GM18507 (cell line): ENCODE measurements around the gene GRK7.
A peak's percentile ranks its signal among the peaks of the same experiment; 100 is the strongest.
"Not testable (repeated sequence)": the region's sequence is repeated elsewhere in the genome, so short reads cannot be mapped to it uniquely, and the experiment has no call there.

ENCODE experiments used
- DNase-seq: peaks from one replicate; pipeline ENCODE4 v3.0.0; 2011; ENCODE audit warnings: low read depth; ENCODE audit not compliant: insufficient read length; ENCODE audit errors: extremely low spot score
- FAIRE-seq: peaks from 2 replicates; lab custom pipeline; 2011; peaks lifted over from hg19 to GRCh38; lab: Jason Lieb, UNC

GRK7 gene

DNA sequence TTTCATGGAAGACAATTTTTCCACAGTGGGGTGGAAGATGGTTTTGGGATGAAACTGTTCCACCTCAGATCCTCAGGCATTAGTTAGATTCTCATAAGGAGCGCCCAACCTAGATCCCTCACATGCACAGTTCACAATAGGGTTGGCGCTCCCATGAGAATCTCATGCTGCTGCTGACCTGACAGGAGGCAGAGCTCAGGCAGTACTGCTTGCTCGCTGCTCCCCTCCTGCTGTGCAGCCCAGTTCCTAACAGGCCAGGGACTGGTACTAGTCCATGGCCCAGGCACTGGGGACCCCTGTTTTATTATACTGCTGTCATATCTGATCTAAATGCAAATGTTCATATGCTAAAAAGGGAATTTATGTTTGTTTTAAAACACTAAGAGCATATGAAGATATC is 9.8 kb upstream of the GRK7 start:
- no peak for FAIRE-seq
- DNase-seq: no peak

- DNase-seq (no peak), FAIRE-seq (peak; percentile 29)
Measured at GRCh38 chr3:141754032-141754431, 9.2 kb upstream of the GRK7 start.

DNA sequence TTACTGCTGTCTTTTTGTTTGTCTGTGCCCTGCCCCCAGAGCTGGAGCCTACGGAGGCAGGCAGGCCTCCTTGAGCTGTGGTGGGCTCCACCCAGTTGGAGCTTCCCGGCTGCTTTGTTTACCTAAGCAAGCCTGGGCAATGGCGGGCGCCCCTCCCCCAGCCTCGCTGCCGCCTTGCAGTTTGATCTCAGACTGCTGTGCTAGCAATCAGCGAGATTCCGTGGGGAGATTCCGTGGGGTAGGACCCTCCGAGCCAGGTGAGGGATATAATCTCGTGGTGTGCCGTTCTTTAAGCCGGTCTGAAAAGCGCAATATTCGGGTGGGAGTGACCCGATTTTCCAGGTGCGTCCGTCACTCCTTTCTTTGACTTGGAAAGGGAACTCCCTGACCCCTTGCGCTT is 656 bp upstream of the GRK7 start:
- not testable (repeated sequence) for DNase-seq, FAIRE-seq

GRCh38 chr3:141764045-141764444 is 837 bp downstream of the GRK7 start:
- no peak for DNase-seq
- no peak for FAIRE-seq

GRCh38 chr3:141764465-141764864 is 1.3 kb downstream of the GRK7 start:
- DNase-seq (no peak), FAIRE-seq (no peak)

DNA sequence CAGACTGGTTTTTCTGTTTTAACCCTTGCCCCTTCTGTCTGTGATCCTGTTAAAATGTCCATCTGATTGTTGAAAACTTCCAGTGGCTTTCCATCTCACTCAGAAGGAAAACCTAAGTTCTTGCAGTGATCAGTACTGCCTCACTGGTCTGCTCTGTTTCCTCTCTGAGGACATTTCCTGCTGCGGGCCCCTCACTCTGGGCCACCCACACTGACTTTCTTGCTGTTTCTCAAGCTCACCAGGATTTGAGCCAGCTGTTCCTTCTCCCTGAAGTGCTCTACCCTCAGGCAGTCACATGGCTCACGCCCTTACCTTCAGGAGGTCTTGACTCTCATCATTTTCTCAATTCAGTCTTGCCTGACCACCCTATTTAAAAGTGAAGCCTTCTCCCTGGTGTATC is 1.8 kb downstream of the GRK7 start:
- no peak for DNase-seq
- FAIRE-seq: no peak

- FAIRE-seq: no peak
- DNase-seq: no peak
Measured at GRCh38 chr3:141767066-141767465, 3.9 kb downstream of the GRK7 start.

DNA sequence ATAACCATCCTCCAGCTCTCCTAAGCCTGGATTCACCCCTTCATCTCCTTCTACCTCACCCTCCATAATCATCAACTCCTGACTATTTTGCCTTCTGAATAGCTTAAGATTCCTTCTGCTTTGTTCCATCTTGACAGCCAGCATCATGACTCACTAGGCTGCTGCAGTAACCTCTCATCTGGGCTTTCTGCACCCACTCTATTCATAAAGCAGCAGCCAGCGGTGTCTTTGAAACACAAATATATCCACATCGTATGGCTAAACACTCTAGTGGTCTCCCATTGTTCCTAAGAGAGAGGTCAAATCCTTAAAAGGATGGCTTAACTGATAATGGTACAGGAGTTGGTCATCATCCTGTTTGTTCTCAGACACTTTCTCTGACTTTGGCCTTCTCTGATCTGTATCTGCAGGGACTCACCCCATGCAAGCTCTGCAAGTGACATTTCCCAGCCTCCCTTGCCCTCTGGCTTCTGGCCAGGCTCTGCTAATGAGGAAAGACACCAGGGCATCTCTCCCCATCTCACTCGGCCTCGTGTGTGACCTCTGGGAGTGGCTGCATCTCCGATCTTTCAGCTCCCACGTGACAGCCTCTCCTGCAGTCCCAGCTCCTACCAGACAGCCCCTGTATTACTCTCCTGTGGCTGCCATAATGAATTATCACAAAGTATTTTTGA is 6.2 kb downstream of the GRK7 start:
- DNase-seq (no peak), FAIRE-seq (no peak)

DNA sequence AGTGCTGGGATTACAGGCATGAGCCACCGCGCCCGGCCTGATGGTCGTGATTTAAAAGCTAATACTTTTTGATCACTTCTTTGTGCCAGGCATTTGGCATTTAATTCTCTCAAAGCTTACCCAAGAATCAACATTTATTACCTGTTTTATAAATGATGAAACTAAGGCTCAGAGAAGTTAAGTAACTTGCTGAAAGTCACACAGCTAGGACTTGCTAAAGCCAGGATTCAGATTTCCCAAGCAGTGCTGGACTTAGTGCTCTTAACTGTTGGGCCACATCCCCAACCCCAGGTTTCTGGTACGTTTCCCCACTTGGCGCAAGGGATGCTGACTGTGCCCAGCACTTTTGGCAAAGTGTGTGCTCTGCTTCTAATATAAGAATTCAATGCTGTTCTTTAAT is 10.5 kb downstream of the GRK7 start:
- DNase-seq (no peak), FAIRE-seq (no peak)

- FAIRE-seq (no peak), DNase-seq (no peak)
Measured at GRCh38 chr3:141776376-141776775, 13.2 kb downstream of the GRK7 start.

- DNase-seq (no peak), FAIRE-seq (no peak)
Measured at GRCh38 chr3:141776885-141777284, 13.7 kb downstream of the GRK7 start.

GRCh38 chr3:141777957-141778813 is 15.0 kb downstream of the GRK7 start:
- DNase-seq (no peak), FAIRE-seq (no peak)

GRCh38 chr3:141779667-141780066 is 16.5 kb downstream of the GRK7 start:
- FAIRE-seq (no peak), DNase-seq (no peak)

- no peak for DNase-seq
- FAIRE-seq: no peak
Measured at GRCh38 chr3:141782386-141782932, 19.3 kb downstream of the GRK7 start.

GRCh38 chr3:141783632-141784031 is 20.4 kb downstream of the GRK7 start:
- no peak for DNase-seq
- no peak for FAIRE-seq

DNA sequence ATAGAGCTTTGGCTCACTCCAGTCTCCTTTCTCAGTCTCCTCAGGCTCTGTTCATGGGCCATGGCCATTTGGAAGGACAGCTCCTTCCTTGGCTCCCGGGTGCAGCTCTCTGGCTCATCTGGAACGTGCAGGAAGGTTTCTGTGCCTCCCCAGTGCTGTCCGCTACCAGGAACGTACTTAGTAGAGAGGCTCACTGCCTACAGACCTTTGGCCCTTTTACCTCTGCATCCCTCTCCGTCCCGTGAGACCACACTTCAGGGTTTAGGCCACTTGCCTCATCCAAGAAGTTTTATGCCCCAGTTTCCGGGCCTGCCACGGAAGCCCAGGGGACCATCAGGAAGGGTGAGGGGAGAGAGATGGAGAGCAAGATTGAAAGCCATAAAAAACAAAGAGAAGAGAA is 20.9 kb downstream of the GRK7 start:
- FAIRE-seq: no peak
- no peak for DNase-seq

DNA sequence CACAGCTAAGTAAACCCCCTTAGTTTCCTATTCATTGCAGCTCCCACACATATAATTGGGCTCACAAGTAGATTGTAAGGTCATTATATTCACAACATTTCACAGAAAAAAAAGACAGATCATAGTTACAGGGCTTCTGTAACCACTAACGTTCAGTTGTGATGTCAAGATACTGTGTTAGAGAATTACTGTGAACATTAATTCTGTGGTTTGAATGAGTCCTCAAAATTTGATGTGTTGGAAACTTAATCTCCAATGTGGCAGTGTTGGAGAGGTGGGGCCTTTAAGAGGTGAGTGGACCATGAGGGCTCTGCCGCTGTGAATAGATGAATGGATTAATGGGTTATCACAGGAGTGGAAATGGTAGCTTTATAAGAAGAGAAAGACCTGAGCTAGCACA is 21.3 kb downstream of the GRK7 start:
- DNase-seq (no peak), FAIRE-seq (no peak)

DNA sequence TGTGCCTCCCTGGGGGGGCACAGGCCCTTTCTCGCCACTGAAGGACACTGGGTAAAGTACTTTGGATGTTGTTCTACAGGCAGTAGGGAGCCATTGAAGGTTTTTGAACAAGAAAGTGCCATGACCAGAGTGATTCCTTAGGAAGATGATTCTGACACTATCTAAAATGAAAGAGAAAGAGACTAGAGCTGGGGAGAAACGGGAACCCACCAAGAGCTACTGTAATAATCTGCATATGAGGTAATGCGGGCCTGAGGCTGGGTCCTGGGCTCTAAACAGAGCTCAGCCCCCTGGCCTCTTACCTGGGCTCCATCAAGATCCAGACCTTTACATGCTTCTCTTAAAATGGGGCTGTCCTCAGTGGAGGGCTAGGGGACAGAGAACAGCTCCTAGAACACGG is 24.9 kb downstream of the GRK7 start:
- no peak for FAIRE-seq
- no peak for DNase-seq

DNA sequence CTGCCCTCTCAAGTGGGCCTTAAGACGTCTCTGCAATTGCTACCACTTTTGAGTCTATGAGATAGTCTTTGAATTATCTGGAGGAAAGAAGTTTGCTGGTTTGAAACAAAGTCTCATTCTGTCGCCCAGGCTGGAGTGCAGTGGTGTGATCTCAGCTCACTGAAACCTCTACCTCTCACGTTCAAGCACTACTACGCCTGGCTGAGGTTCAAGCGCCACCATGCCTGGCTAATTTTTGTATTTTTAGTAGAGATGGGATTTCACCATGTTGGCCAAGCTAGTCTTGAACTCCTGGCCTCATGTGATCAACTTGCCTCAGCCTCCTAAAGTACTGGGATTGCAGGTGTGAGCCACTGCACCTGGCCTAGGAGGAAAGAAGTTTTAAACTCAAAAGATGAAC is 25.5 kb downstream of the GRK7 start:
- not testable (repeated sequence) for FAIRE-seq, DNase-seq

DNA sequence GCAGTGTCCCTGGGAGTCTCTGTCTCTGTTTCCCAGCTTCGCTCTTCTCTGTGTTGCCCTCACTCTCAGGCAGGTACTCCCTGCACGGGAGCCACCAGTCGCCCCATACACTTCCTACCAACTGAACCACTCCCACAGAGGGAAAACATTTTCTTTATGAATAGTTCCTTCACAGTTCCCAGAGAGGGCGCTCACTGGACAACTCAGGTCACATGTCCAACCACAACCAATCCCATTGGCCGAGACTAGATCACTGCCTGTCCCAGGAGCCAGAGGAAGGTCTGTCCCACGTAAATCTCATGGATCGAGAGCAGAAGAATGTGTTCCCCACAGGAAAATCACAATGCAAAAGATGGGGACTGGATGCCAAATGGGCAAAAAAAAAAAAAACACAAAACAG is 26.1 kb downstream of the GRK7 start:
- no peak for FAIRE-seq

DNA sequence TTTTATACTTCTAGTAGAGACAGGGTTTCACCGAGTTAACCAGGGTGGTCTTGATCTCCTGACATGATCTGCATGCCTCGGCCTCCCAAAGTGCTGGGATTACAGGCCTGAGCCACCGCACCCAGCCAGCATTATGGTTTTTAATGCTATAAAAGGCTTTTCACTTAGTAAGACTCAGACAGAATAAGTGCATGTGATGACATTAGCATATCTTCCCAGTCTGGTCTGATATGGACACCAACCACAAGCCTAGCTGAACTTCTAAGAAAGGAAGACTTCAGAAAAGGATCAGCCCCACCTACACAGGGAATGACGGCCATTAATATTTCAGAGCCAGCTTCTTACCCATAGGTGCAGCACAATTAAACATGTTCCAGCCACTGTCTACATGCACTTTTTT is 27.0 kb downstream of the GRK7 start:
- FAIRE-seq (no peak), DNase-seq (no peak)

More for the DNA sequence above, 26.1 kb downstream of the GRK7 start:
- no peak for DNase-seq
